HEK293 (cell line): ENCODE data around the gene MIF.

Experiments
- BCL11A ChIP-seq: fragments of 450-650 bp; formaldehyde crosslinking; IDR thresholded peaks from 2 replicates; pipeline ENCODE4 v1.5.1; 2016; ENCODE audit warnings: low read depth, missing biosample characterization, missing genetic modification characterization
- CTCF ChIP-seq: fragments of 450-650 bp; formaldehyde crosslinking; IDR thresholded peaks from 2 replicates; pipeline ENCODE4 v1.5.1; 2016; ENCODE audit warnings: missing biosample characterization, missing genetic modification characterization
- GLIS1 ChIP-seq: fragments of 450-650 bp; formaldehyde crosslinking; IDR thresholded peaks from 2 replicates; pipeline ENCODE4 v1.5.1; 2016; ENCODE audit warnings: missing biosample characterization, missing genetic modification characterization
- IKZF3 ChIP-seq: fragments of 450-650 bp; IDR thresholded peaks from 2 replicates; pipeline ENCODE4 v1.5.0; 2018; ENCODE audit warnings: missing biosample characterization, mild to moderate bottlenecking, missing genetic modification characterization, moderate library complexity
- KLF9 ChIP-seq: fragments of 450-650 bp; formaldehyde crosslinking; IDR thresholded peaks from 2 replicates; pipeline ENCODE4 v1.5.1; 2016; ENCODE audit warnings: missing biosample characterization, missing genetic modification characterization, low read depth
- PRDM10 ChIP-seq: fragments of 450-650 bp; formaldehyde crosslinking; IDR thresholded peaks from 2 replicates; pipeline ENCODE4 v1.5.1; 2016; ENCODE audit warnings: missing biosample characterization, missing genetic modification characterization
- SP7 ChIP-seq: fragments of 450-650 bp; formaldehyde crosslinking; IDR thresholded peaks from 2 replicates; pipeline ENCODE4 v1.5.1; 2016; ENCODE audit warnings: missing biosample characterization, missing genetic modification characterization
- ZBTB44 ChIP-seq: fragments of 450-650 bp; IDR thresholded peaks from 2 replicates; pipeline ENCODE4 v1.5.1; 2018; ENCODE audit warnings: missing biosample characterization, mild to moderate bottlenecking, missing genetic modification characterization
- ZBTB48 ChIP-seq: fragments of 450-650 bp; formaldehyde crosslinking; IDR thresholded peaks from 2 replicates; pipeline ENCODE4 v1.5.1; 2016; ENCODE audit warnings: missing biosample characterization, missing genetic modification characterization
- ZEB2 ChIP-seq: fragments of 450-650 bp; formaldehyde crosslinking; IDR thresholded peaks from 2 replicates; pipeline ENCODE4 v1.5.1; 2016; ENCODE audit warnings: missing biosample characterization, missing genetic modification characterization
- ZFHX2 ChIP-seq: fragments of 450-650 bp; formaldehyde crosslinking; conservative IDR thresholded peaks from 2 replicates; pipeline ENCODE4 v1.5.1; 2016; ENCODE audit warnings: missing biosample characterization, missing genetic modification characterization
- ZIC2 ChIP-seq: fragments of 450-650 bp; formaldehyde crosslinking; IDR thresholded peaks from 2 replicates; pipeline ENCODE4 v1.5.1; 2016; ENCODE audit warnings: missing biosample characterization, missing genetic modification characterization
- ZNF114 ChIP-seq: fragments of 450-650 bp; formaldehyde crosslinking; IDR thresholded peaks from 2 replicates; pipeline ENCODE4 v1.5.0; 2017; ENCODE audit warnings: missing biosample characterization, missing genetic modification characterization
- ZNF138 ChIP-seq: fragments of 450-650 bp; formaldehyde crosslinking; IDR thresholded peaks from 2 replicates; pipeline ENCODE4 v1.5.1; 2016; ENCODE audit warnings: missing biosample characterization, missing genetic modification characterization, borderline replicate concordance
- ZNF155 ChIP-seq: fragments of 450-650 bp; formaldehyde crosslinking; IDR thresholded peaks from 2 replicates; pipeline ENCODE4 v1.5.1; 2016; ENCODE audit warnings: missing biosample characterization, missing genetic modification characterization
- ZNF324 ChIP-seq: fragments of 450-650 bp; formaldehyde crosslinking; IDR thresholded peaks from 2 replicates; pipeline ENCODE4 v1.5.1; 2016; ENCODE audit warnings: missing biosample characterization, missing genetic modification characterization
- ZNF335 ChIP-seq: fragments of 450-650 bp; formaldehyde crosslinking; conservative IDR thresholded peaks from 2 replicates; pipeline ENCODE4 v1.5.1; 2016; ENCODE audit warnings: missing biosample characterization, missing genetic modification characterization
- ZNF350 ChIP-seq: fragments of 450-650 bp; formaldehyde crosslinking; IDR thresholded peaks from 2 replicates; pipeline ENCODE4 v1.5.0; 2017; ENCODE audit warnings: missing biosample characterization, mild to moderate bottlenecking, missing genetic modification characterization
- ZNF37A ChIP-seq: fragments of 450-650 bp; IDR thresholded peaks from 2 replicates; pipeline ENCODE4 v1.5.1; 2018; ENCODE audit warnings: missing biosample characterization, missing genetic modification characterization
- ZNF416 ChIP-seq: fragments of 450-650 bp; formaldehyde crosslinking; IDR thresholded peaks from 2 replicates; pipeline ENCODE4 v1.5.1; 2016; ENCODE audit warnings: missing biosample characterization, missing genetic modification characterization
- ZNF449 ChIP-seq: fragments of 450-650 bp; formaldehyde crosslinking; IDR thresholded peaks from 2 replicates; pipeline ENCODE4 v1.5.1; 2017; ENCODE audit warnings: missing biosample characterization, mild to moderate bottlenecking, missing genetic modification characterization, moderate library complexity
- ZNF555 ChIP-seq: fragments of 450-650 bp; formaldehyde crosslinking; conservative IDR thresholded peaks from 2 replicates; pipeline ENCODE4 v1.5.1; 2017; ENCODE audit warnings: missing biosample characterization, mild to moderate bottlenecking, missing genetic modification characterization, inconsistent platforms
- ZNF600 ChIP-seq: fragments of 450-650 bp; formaldehyde crosslinking; IDR thresholded peaks from 2 replicates; pipeline ENCODE4 v1.5.1; 2016; ENCODE audit warnings: missing biosample characterization, missing genetic modification characterization
- ZNF610 ChIP-seq: fragments of 450-650 bp; formaldehyde crosslinking; IDR thresholded peaks from 2 replicates; pipeline ENCODE4 v1.5.1; 2016; ENCODE audit warnings: missing biosample characterization, missing genetic modification characterization, borderline replicate concordance
- ZNF629 ChIP-seq: fragments of 450-650 bp; formaldehyde crosslinking; IDR thresholded peaks from 2 replicates; pipeline ENCODE4 v1.5.1; 2017; ENCODE audit warnings: missing biosample characterization, missing genetic modification characterization
- ZNF660 ChIP-seq: fragments of 450-650 bp; IDR thresholded peaks from 2 replicates; pipeline ENCODE4 v1.5.1; 2018; ENCODE audit warnings: missing biosample characterization, mild to moderate bottlenecking, missing genetic modification characterization
- ZNF677 ChIP-seq: fragments of 450-650 bp; IDR thresholded peaks from 2 replicates; pipeline ENCODE4 v1.5.0; 2018; ENCODE audit warnings: missing biosample characterization, mild to moderate bottlenecking, missing genetic modification characterization, moderate library complexity
- ZNF692 ChIP-seq: fragments of 450-650 bp; formaldehyde crosslinking; IDR thresholded peaks from 2 replicates; pipeline ENCODE4 v1.5.1; 2016; ENCODE audit warnings: missing biosample characterization, missing genetic modification characterization
- ZNF701 ChIP-seq: fragments of 450-650 bp; formaldehyde crosslinking; IDR thresholded peaks from 2 replicates; pipeline ENCODE4 v1.5.1; 2016; ENCODE audit warnings: missing biosample characterization, missing genetic modification characterization
- ZNF791 ChIP-seq: fragments of 450-650 bp; formaldehyde crosslinking; IDR thresholded peaks from 2 replicates; pipeline ENCODE4 v1.5.1; 2016; ENCODE audit warnings: missing biosample characterization, missing genetic modification characterization

Gene MIF

GRCh38 chr22:23903328-23903971, 9.3 kb downstream of the MIF start (continued):
- TF ChIP-seq ZNF791 (tag by site-specific recombination): no peak
- TF ChIP-seq ZFHX2 (tag by site-specific recombination): peak; percentile 63
- peak; percentile 62; the same call in 1 of the 2 replicates for TF ChIP-seq IKZF3 (tag by site-specific recombination)
- TF ChIP-seq SP7: peak; percentile 48; the same call in 1 of the 2 replicates
- no peak for TF ChIP-seq KLF9
- TF ChIP-seq ZNF660 (tag by site-specific recombination): peak; percentile 88
- TF ChIP-seq BCL11A: no peak
- no peak for TF ChIP-seq ZBTB44 (tag by site-specific recombination)
- TF ChIP-seq ZEB2 (tag by site-specific recombination): peak; percentile 43; the same call in 1 of the 2 replicates
- TF ChIP-seq ZNF701 (tag by site-specific recombination): no peak
- TF ChIP-seq ZNF324 (tag by site-specific recombination): peak; percentile 47; the same call in 1 of the 2 replicates
- no peak for TF ChIP-seq ZNF449 (tag by site-specific recombination)
- TF ChIP-seq ZNF600 (tag by site-specific recombination): peak; percentile 81
- TF ChIP-seq ZNF37A (tag by site-specific recombination): no peak
- peak; percentile 88 for TF ChIP-seq ZBTB48 (tag by site-specific recombination)
- no peak for TF ChIP-seq ZNF610 (tag by site-specific recombination)
- no peak for TF ChIP-seq ZNF555
- TF ChIP-seq ZNF138 (tag by site-specific recombination): no peak
- peak; percentile 84 for TF ChIP-seq ZNF335 (tag by site-specific recombination)
- peak; percentile 58; the same call in 1 of the 2 replicates for TF ChIP-seq ZNF692
- peak; percentile 87 for TF ChIP-seq GLIS1 (tag by site-specific recombination)
- TF ChIP-seq ZNF114: no peak
- peak; percentile 83 for TF ChIP-seq PRDM10 (tag by site-specific recombination)
- no peak for TF ChIP-seq ZNF155 (tag by site-specific recombination)
- peak; percentile 98 for TF ChIP-seq ZIC2 (tag by site-specific recombination)
- TF ChIP-seq ZNF677 (tag by site-specific recombination): no peak
- TF ChIP-seq CTCF (tag by site-specific recombination): no peak
- no peak for TF ChIP-seq ZNF350 (tag by site-specific recombination)
- TF ChIP-seq ZNF416 (tag by site-specific recombination): no peak
- TF ChIP-seq ZNF629: peak; percentile 68
